SW480 (cell line): ENCODE results near the gene MEF2B.
"Not testable (repeated sequence)": the region's sequence is repeated elsewhere in the genome, so short reads cannot be mapped to it uniquely, and the experiment has no call there.

Experiments
- DNase-seq: peaks from one replicate; pipeline ENCODE4 v3.0.0-alpha.2; 2016; ENCODE audit warnings: low spot score

MEF2B gene

DNA sequence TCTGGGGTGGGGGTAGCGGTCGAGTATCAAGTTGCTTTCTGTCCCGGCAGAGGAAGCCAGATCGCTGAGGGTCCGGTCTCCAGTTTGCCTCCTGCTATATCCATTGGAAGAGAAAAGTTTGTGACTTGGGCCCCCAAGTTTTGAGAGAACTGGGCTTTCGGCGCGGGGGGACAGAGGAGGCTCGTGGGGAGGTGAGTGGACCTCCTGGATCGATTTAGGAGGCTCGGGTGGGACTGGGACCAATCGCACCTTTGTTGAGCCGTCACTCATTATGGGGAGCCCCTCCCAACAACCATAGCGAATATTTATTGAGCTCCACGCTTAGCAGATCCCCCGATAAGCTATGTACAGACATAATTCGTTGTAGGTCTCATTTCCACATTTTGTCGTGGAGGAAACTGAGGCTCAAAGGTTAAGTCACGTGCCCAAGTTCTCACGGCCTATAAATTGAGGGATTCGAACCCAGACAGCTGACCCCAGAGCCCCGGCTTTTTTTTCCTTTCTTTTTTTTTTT lies 22.9 kb upstream of the MEF2B start:
- no peak for DNase-seq

DNA sequence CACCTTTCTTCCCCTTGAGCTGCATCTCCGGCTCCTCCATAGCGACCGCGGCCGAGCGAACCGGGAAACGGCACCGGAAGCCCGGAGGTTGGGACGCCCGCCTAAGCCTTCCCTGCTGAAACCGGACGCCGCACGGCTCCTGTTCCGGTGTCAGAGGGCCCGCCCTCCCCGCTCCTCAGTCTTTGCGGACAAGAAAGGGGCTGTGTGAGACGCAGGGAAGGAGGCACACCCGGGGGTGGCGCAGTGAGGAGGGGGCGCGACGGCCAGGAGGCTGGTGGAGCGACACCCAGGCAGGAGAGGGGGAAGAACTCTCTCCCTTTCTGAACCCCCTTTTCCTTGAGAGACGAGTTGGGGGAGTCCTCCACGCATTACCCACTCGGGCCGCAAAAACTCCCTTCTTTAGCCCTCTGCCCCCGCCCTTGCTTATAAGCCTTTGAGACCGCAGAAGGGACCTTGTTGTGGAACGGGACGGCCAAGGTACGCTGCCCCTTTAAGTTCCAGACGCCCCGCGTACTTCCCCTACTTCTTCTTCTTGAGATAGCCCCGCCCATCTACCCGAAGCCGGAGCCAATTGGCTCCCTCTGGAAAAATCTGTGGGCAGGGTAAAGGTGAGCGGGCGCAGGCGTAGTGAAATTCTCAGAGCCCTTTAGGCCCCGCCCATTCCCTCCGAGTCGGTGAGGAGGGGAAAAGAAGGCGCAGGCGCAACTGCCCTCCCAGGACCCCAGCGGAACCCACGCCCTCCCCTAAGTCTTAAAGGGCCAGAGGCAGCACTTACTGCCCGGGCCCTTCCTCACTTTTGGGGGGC lies 22.2 kb upstream of the MEF2B start, which contains the start of the genes BORCS8 and RFXANK:
TSS of gene BORCS8 (minus strand) at position 75 of the 805 bp plus-strand sequence. CDS start at position 40, 35 bp downstream.
TSS of gene RFXANK (plus strand) at position 181 of the 805 bp plus-strand sequence. CDS start 1,689 bp downstream, outside the sequence.
- peak; percentile 99 for DNase-seq

DNA sequence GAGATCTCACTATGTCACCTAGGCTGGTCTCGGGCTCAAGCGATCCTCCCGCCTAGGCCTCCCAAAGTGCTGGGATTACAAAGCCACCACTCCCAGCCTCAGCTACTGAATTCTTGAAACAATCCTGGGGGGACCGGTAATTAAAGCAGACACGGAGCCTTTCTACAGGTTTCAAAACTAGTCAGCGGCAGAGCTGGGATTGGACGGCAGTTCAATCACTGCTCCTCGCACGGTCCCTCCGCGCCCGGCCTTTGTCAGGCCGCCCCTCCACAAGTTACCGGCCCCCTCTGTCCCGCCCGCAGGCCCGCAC lies 21.7 kb upstream of the MEF2B start:
- no peak for DNase-seq

DNA sequence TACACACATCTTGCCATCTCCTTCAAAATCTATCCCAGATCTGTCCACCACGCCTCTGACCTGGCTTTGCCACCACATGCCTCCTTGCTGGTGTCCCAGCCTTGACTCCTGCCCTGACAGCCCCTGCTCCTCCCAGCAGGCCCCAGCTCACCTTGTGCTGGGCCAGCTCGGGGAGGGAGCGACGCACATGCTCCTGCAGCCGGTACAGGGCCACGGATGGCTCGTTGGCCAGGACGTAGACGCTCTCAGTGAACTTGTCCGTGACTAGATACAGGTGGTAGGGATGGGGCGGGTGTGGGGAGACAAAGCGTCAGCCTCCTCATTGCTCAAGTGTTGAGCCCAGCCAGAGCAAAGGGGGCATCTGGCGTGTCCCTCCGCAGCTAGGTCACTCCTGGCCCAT lies 16.7 kb upstream of the MEF2B start:
- no peak for DNase-seq

- peak; percentile 54 for DNase-seq
These were observed 16.0 kb upstream of the MEF2B start for GRCh38 chr19:19185853-19186740.

DNA sequence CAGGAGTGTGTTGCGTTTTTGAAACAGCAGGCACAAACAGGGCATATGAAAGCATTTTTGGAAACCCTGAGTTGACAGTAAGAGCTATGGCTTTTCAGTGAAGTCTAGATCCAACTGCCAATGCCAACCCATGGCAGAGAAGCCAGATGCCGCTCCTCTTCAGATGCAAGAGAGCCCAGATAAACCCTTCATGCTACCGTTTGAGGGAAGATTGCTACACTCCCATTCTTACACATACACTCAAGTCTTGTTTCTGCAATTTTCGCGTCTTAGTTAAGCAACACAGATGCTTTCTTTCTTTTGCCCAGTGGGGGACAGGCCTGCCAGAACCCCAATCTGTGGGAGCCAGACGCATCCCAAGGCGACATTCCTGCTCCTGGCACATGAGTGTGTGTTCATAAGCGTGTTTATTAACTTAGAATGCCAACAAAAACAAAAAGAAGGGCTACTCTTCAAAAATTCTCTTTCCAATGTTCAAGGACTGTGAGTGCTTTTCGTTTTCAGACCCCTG lies 11.5 kb upstream of the MEF2B start:
- no peak for DNase-seq

GRCh38 chr19:19179548-19180441 lies 9.7 kb upstream of the MEF2B start:
- DNase-seq, result peak; percentile 72

DNA sequence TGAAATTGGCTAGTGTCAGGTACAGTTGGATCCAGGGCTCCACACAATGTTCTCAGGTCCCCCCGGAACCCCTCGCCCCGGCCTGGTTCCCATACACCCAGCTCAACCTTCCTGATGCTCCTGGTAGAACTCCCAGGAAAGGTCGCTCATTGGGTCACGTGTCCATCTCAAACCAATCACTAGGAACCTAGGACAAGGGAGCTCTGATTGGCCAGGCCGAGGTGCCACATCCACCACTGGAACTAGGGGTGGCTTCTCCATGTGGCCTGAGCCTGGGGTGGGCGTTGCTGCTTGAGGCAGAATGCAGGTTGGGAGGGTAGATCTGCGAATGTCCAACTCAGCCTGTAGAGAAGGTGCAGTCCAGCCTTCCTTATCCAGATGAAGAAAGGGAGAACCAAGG lies 6.9 kb upstream of the MEF2B start:
- DNase-seq, result no peak

DNA sequence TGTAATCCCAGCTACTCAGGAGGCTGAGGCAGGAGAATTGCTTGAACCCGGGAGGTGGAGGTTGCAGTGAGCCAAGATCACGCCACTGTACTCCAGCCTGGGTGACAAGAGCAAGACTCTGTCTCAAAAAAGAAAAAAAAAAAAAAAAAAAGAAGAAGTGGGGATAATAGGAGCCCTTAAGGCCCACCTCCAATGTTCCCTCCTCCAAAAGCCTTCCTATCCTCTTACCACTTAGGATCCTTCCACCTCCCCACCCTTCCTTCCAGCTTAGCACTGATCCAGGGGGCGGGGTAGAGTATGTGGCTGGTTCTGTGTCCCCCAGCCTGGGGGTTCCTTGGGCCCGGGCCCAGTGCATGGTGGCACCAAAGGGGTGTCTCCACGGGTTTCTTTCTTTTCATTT lies 3.2 kb upstream of the MEF2B start:
- DNase-seq, result not testable (repeated sequence)

GRCh38 chr19:19171821-19172532 lies 1.9 kb upstream of the MEF2B start:
- peak; percentile 68 for DNase-seq

GRCh38 chr19:19170873-19171672 lies 1.0 kb upstream of the MEF2B start:
- DNase-seq, result no peak

DNA sequence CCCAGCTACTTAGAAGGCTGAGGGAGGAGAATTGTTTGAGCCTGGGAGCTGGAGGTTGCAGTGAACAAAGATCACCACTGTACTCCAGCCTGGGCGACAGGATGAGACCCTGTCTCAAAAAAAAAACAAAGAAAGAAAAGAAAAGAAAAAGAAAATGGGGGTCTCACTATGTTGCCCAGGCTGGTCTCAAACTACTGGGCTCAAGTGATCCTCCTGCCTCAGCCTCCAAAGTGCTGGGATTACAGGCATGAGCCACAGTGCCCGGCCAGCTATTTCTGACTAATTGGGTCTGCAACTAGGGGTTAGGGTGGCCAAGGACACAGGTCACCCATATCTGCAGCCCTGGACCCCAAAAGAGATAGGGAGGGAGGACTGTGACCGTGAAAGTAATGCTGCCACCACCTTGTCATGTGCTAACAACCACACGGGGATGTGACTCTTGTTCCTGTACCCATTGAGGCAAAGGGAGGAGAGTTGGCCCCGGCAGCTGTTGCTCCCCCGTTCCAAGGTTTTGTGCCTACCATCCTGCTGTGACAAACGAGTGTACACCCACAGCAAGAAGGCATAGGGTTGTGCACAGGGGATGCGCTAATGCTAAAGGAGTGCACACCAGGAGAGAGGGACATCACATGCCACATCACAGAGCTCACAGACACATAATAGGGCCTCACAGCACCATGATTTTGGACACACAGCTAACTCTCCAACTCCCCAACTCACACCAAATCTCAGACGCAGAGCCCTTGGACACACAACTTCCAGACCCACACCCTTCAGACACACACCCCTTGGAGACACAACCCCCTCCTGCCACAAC lies 619 bp downstream of the MEF2B start:
- DNase-seq, result no peak

- no peak for DNase-seq
These were observed 2.5 kb downstream of the MEF2B start for GRCh38 chr19:19167612-19168011.

GRCh38 chr19:19165396-19165795 lies 4.7 kb downstream of the MEF2B start:
- no peak for DNase-seq

DNA sequence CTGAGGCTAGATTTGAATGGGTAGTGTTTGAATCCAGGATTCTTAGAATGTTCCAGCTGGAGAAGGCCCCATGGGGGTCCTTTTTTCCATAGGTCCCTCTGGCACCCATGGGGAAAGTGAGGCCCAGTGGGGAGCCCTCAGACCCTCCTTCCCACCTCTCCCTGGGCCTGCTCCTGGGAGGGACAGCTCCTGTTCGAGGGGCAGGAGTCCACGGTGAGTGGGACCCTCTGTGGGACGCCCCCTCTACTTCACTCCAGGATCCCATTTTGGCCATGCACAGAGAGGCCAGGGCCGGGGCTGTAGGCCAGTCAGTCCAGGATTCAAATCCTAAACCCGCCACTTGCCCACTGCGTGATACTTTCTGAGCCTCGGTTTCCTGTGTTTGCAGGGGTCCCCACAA lies 7.6 kb downstream of the MEF2B start:
- no peak for DNase-seq

- no peak for DNase-seq
These were observed 9.5 kb downstream of the MEF2B start for GRCh38 chr19:19160461-19161035.

- DNase-seq, result no peak
These were observed 10.5 kb downstream of the MEF2B start for GRCh38 chr19:19159534-19159933.

DNA sequence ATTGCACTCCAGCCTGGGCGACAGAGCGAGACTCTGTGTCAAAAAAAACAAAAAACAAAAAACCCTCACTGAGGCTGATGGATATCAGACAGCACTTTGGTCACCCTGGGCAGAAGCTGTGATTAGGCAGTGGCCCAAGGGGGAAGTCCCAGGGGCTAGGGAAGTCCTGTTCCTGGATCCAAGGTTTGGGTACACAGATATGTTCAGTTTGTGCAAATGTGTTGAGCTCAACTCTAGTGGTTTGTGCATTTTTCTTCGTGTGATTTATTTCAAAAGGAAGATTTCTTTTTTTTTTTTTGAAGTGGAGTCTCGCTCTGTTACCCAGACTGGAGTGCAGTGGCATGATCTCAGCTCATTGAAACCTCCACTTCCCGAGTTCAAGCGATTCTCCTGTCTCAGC lies 12.3 kb downstream of the MEF2B start:
- no peak for DNase-seq
